HEK293 (cell line): Measurements from ENCODE around the gene FSTL4.

Experiments
- CTCF ChIA-PET: fragments of 350-600 bp; formaldehyde crosslinking; extraction: SDS; loops from one replicate; lab custom pipeline; 2021; ENCODE audit warnings: antibody characterized with exemption; lab: Yijun Ruan, JAX
- POLR2A ChIA-PET: fragments of 300-600 bp; formaldehyde crosslinking; extraction: SDS; loops from one replicate; lab custom pipeline; 2020; ENCODE audit warnings: antibody characterized with exemption, inconsistent platforms; lab: Yijun Ruan, JAX
- H3K27ac ChIP-seq: fragments of 200-500 bp; sonication (Bioruptor generic); 2 replicates; pipeline ENCODE4 v1.5.1; 2014; ENCODE audit warnings: low read depth, low read length, control low read depth, inconsistent platforms; ENCODE audit errors: extremely low read depth
- H3K36me3 ChIP-seq, 2 experiments: fragments of 200-500 bp in 1 of 2; sonication (Bioruptor generic) in 1 of 2; 1 replicate in 1 of 2; 2 replicates in 1 of 2; pipeline ENCODE4 v1.5.1; 2014 to 2017; ENCODE audit warnings: inconsistent platforms in 2 of 2, low read length in 2 of 2; ENCODE audit not compliant: control insufficient read depth in 2 of 2, insufficient read depth in 1 of 2
- H3K4me1 ChIP-seq: fragments of 200-500 bp; sonication (Bioruptor generic); 2 replicates; pipeline ENCODE4 v1.5.1; 2014; ENCODE audit warnings: mild to moderate bottlenecking, low read length, inconsistent platforms; ENCODE audit not compliant: control insufficient read depth, insufficient read depth
- H3K4me3 ChIP-seq: 2 replicates; pipeline ENCODE4 v1.5.1; 2011; ENCODE audit warnings: low read depth, mild to moderate bottlenecking, control low read depth, low read length, moderate library complexity
- H3K9me3 ChIP-seq: fragments of 200-500 bp; sonication (Bioruptor generic); 2 replicates; pipeline ENCODE4 v1.5.1; 2014; ENCODE audit warnings: low read depth, low read length, inconsistent platforms; ENCODE audit not compliant: control insufficient read depth, insufficient read depth
- KLF1 ChIP-seq: fragments of 450-650 bp; formaldehyde crosslinking; IDR thresholded peaks from 2 replicates; pipeline ENCODE4 v1.5.1; 2016; ENCODE audit warnings: missing biosample characterization, missing genetic modification characterization
- RBAK ChIP-seq: fragments of 450-650 bp; formaldehyde crosslinking; IDR thresholded peaks from 2 replicates; pipeline ENCODE4 v1.5.1; 2016; ENCODE audit warnings: missing biosample characterization, missing genetic modification characterization
- ZBTB48 ChIP-seq: fragments of 450-650 bp; formaldehyde crosslinking; IDR thresholded peaks from 2 replicates; pipeline ENCODE4 v1.5.1; 2016; ENCODE audit warnings: missing biosample characterization, missing genetic modification characterization
- ZBTB6 ChIP-seq: fragments of 450-650 bp; formaldehyde crosslinking; IDR thresholded peaks from 2 replicates; pipeline ENCODE4 v1.5.1; 2017; ENCODE audit warnings: missing biosample characterization, missing genetic modification characterization
- ZNF121 ChIP-seq: fragments of 450-650 bp; formaldehyde crosslinking; IDR thresholded peaks from 2 replicates; pipeline ENCODE4 v1.5.1; 2016; ENCODE audit warnings: missing biosample characterization, missing genetic modification characterization
- ZNF155 ChIP-seq: fragments of 450-650 bp; formaldehyde crosslinking; IDR thresholded peaks from 2 replicates; pipeline ENCODE4 v1.5.1; 2016; ENCODE audit warnings: missing biosample characterization, missing genetic modification characterization
- ZNF239 ChIP-seq: fragments of 450-650 bp; formaldehyde crosslinking; IDR thresholded peaks from 2 replicates; pipeline ENCODE4 v1.5.1; 2016; ENCODE audit warnings: missing biosample characterization, missing genetic modification characterization
- ZNF473 ChIP-seq: fragments of 450-650 bp; formaldehyde crosslinking; IDR thresholded peaks from 2 replicates; pipeline ENCODE4 v1.5.1; 2017; ENCODE audit warnings: missing biosample characterization, missing genetic modification characterization
- ZNF488 ChIP-seq: fragments of 450-650 bp; formaldehyde crosslinking; IDR thresholded peaks from 2 replicates; pipeline ENCODE4 v1.5.1; 2016; ENCODE audit warnings: missing biosample characterization, missing genetic modification characterization
- ZNF626 ChIP-seq: fragments of 450-650 bp; sonication (Bioruptor Pico); formaldehyde crosslinking; IDR thresholded peaks from 2 replicates; pipeline ENCODE4 v1.5.1; 2018; ENCODE audit warnings: missing biosample characterization, missing genetic modification characterization, inconsistent platforms
- ZNF639 ChIP-seq: fragments of 450-650 bp; formaldehyde crosslinking; IDR thresholded peaks from 2 replicates; pipeline ENCODE4 v1.5.1; 2016; ENCODE audit warnings: missing biosample characterization, missing genetic modification characterization
- ZNF701 ChIP-seq: fragments of 450-650 bp; formaldehyde crosslinking; IDR thresholded peaks from 2 replicates; pipeline ENCODE4 v1.5.1; 2016; ENCODE audit warnings: missing biosample characterization, missing genetic modification characterization
- ZNF76 ChIP-seq: fragments of 450-650 bp; formaldehyde crosslinking; IDR thresholded peaks from 2 replicates; pipeline ENCODE4; 2016; ENCODE audit warnings: low read depth, missing biosample characterization, missing genetic modification characterization, borderline replicate concordance
- ZSCAN30 ChIP-seq: fragments of 450-650 bp; IDR thresholded peaks from 2 replicates; pipeline ENCODE4 v1.5.1; 2018; ENCODE audit warnings: missing biosample characterization, mild to moderate bottlenecking, missing genetic modification characterization, moderate library complexity
- TF ChIP-seq, protein P1 (sequence below): fragments of 450-650 bp; formaldehyde crosslinking; IDR thresholded peaks from 2 replicates; pipeline ENCODE4 v1.5.1; 2017; ENCODE audit warnings: missing biosample characterization, missing genetic modification characterization
- TF ChIP-seq, protein P2 (sequence below): fragments of 450-650 bp; formaldehyde crosslinking; IDR thresholded peaks from 2 replicates; pipeline ENCODE4 v1.5.1; 2016; ENCODE audit warnings: missing biosample characterization, missing genetic modification characterization, borderline replicate concordance
- TF ChIP-seq, protein P3 (sequence below): fragments of 450-650 bp; formaldehyde crosslinking; IDR thresholded peaks from 2 replicates; pipeline ENCODE4 v1.5.1; 2016; ENCODE audit warnings: missing biosample characterization, missing genetic modification characterization
- TF ChIP-seq, protein P4 (sequence below): fragments of 450-650 bp; formaldehyde crosslinking; IDR thresholded peaks from 2 replicates; pipeline ENCODE4 v1.5.1; 2016; ENCODE audit warnings: missing biosample characterization, missing genetic modification characterization
- TF ChIP-seq, protein P5 (sequence below): fragments of 450-650 bp; formaldehyde crosslinking; IDR thresholded peaks from 2 replicates; pipeline ENCODE4 v1.5.1; 2016; ENCODE audit warnings: missing biosample characterization, missing genetic modification characterization, low read depth
- TF ChIP-seq, protein P6 (sequence below): fragments of 450-650 bp; formaldehyde crosslinking; IDR thresholded peaks from 2 replicates; pipeline ENCODE4 v1.5.1; 2016; ENCODE audit warnings: missing biosample characterization, missing genetic modification characterization

FSTL4 gene

DNA sequence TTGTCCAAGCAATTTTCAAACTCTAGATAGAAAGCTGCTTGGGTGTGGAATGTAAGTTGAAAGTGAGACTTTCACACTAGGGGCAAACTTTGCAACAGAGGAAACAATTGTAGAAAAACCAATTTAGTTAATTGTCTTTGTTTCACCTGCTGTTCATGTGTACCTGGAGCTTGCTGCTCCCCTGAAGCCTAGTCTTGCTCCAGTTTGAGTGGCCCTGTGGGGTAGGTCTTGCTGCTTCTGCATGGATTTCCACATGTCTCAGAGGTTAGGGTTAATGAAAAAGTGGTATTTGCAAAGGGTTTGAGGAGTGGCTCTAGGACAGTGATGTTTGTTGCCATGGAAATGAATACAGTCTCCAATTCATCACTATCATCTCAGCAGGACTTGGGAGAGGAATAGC is 182.2 kb downstream of the FSTL4 start:
- no peaks in the 10 kb centered on the region for H3K36me3 ChIP-seq
- ChIA-PET CTCF (interaction anchor here (1.5 kb wide), 1 partner anchor 30 kb away, joined by 6 read pairs; no protein-coding TSS in a partner anchor), POLR2A (no interaction called here)
- H3K9me3 ChIP-seq: no peaks in the 10 kb centered on the region
- TF ChIP-seq ZNF473 (tag by site-specific recombination): no peak
- no peak for TF ChIP-seq ZNF155 (tag by site-specific recombination)
- TF ChIP-seq, protein P1, sequence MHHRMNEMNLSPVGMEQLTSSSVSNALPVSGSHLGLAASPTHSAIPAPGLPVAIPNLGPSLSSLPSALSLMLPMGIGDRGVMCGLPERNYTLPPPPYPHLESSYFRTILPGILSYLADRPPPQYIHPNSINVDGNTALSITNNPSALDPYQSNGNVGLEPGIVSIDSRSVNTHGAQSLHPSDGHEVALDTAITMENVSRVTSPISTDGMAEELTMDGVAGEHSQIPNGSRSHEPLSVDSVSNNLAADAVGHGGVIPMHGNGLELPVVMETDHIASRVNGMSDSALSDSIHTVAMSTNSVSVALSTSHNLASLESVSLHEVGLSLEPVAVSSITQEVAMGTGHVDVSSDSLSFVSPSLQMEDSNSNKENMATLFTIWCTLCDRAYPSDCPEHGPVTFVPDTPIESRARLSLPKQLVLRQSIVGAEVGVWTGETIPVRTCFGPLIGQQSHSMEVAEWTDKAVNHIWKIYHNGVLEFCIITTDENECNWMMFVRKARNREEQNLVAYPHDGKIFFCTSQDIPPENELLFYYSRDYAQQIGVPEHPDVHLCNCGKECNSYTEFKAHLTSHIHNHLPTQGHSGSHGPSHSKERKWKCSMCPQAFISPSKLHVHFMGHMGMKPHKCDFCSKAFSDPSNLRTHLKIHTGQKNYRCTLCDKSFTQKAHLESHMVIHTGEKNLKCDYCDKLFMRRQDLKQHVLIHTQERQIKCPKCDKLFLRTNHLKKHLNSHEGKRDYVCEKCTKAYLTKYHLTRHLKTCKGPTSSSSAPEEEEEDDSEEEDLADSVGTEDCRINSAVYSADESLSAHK: no peak
- TF ChIP-seq ZNF639 (tag by site-specific recombination): no peak
- TF ChIP-seq ZNF701 (tag by site-specific recombination): no peak
- TF ChIP-seq, protein P2, sequence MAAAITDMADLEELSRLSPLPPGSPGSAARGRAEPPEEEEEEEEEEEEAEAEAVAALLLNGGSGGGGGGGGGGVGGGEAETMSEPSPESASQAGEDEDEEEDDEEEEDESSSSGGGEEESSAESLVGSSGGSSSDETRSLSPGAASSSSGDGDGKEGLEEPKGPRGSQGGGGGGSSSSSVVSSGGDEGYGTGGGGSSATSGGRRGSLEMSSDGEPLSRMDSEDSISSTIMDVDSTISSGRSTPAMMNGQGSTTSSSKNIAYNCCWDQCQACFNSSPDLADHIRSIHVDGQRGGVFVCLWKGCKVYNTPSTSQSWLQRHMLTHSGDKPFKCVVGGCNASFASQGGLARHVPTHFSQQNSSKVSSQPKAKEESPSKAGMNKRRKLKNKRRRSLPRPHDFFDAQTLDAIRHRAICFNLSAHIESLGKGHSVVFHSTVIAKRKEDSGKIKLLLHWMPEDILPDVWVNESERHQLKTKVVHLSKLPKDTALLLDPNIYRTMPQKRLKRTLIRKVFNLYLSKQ (tag by site-specific recombination): no peak
- no peak for TF ChIP-seq ZNF626 (tag by site-specific recombination)
- TF ChIP-seq, protein P3, sequence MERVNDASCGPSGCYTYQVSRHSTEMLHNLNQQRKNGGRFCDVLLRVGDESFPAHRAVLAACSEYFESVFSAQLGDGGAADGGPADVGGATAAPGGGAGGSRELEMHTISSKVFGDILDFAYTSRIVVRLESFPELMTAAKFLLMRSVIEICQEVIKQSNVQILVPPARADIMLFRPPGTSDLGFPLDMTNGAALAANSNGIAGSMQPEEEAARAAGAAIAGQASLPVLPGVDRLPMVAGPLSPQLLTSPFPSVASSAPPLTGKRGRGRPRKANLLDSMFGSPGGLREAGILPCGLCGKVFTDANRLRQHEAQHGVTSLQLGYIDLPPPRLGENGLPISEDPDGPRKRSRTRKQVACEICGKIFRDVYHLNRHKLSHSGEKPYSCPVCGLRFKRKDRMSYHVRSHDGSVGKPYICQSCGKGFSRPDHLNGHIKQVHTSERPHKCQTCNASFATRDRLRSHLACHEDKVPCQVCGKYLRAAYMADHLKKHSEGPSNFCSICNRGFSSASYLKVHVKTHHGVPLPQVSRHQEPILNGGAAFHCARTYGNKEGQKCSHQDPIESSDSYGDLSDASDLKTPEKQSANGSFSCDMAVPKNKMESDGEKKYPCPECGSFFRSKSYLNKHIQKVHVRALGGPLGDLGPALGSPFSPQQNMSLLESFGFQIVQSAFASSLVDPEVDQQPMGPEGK (tag by site-specific recombination): no peak
- TF ChIP-seq ZNF121 (tag by site-specific recombination): no peak
- no peak for TF ChIP-seq ZNF76 (tag by site-specific recombination)
- no peak for TF ChIP-seq ZBTB6 (tag by site-specific recombination)
- no peak for TF ChIP-seq ZSCAN30 (tag by site-specific recombination)
- TF ChIP-seq RBAK (tag by site-specific recombination): no peak
- no peak overlapping the region for H3K4me3 ChIP-seq
- no peaks in the 10 kb centered on the region for H3K4me1 ChIP-seq
- H3K27ac ChIP-seq: no peak overlapping the region

GRCh38 chr5:133429046-133429445 is 183.3 kb downstream of the FSTL4 start:
- CTCF ChIA-PET: interaction anchor here (0.7 to 1.5 kb wide), 2 partner anchors 9 to 31 kb away, joined by 3 to 6 read pairs; no protein-coding TSS in a partner anchor
- H3K27ac ChIP-seq: no peak overlapping the region
- no peak overlapping the region for H3K4me3 ChIP-seq
- H3K36me3 ChIP-seq: no peaks in the 10 kb centered on the region
- POLR2A ChIA-PET: no interaction called here
- H3K9me3 ChIP-seq: no peaks in the 10 kb centered on the region
- no peaks in the 10 kb centered on the region for H3K4me1 ChIP-seq
- TF ChIP-seq, protein P4, sequence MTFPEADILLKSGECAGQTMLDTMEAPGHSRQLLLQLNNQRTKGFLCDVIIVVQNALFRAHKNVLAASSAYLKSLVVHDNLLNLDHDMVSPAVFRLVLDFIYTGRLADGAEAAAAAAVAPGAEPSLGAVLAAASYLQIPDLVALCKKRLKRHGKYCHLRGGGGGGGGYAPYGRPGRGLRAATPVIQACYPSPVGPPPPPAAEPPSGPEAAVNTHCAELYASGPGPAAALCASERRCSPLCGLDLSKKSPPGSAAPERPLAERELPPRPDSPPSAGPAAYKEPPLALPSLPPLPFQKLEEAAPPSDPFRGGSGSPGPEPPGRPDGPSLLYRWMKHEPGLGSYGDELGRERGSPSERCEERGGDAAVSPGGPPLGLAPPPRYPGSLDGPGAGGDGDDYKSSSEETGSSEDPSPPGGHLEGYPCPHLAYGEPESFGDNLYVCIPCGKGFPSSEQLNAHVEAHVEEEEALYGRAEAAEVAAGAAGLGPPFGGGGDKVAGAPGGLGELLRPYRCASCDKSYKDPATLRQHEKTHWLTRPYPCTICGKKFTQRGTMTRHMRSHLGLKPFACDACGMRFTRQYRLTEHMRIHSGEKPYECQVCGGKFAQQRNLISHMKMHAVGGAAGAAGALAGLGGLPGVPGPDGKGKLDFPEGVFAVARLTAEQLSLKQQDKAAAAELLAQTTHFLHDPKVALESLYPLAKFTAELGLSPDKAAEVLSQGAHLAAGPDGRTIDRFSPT: no peak
- TF ChIP-seq, protein P5, sequence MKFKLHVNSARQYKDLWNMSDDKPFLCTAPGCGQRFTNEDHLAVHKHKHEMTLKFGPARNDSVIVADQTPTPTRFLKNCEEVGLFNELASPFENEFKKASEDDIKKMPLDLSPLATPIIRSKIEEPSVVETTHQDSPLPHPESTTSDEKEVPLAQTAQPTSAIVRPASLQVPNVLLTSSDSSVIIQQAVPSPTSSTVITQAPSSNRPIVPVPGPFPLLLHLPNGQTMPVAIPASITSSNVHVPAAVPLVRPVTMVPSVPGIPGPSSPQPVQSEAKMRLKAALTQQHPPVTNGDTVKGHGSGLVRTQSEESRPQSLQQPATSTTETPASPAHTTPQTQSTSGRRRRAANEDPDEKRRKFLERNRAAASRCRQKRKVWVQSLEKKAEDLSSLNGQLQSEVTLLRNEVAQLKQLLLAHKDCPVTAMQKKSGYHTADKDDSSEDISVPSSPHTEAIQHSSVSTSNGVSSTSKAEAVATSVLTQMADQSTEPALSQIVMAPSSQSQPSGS (tag by site-specific recombination): no peak
- TF ChIP-seq ZNF488 (tag by site-specific recombination) (no peak), ZBTB48 (tag by site-specific recombination) (no peak), ZNF239 (no peak), KLF1 (tag by site-specific recombination) (no peak)
- TF ChIP-seq, protein P6, sequence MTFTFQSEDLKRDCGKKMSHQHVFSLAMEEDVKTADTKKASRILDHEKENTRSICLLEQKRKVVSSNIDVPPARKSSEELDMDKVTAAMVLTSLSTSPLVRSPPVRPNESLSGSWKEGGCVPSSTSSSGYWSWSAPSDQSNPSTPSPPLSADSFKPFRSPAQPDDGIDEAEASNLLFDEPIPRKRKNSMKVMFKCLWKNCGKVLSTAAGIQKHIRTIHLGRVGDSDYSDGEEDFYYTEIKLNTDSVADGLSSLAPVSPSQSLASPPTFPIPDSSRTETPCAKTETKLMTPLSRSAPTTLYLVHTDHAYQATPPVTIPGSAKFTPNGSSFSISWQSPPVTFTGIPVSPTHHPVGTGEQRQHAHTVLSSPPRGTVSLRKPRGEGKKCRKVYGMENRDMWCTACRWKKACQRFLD: no peak
